HPDE6-E6E7 (cell line): ENCODE results near the gene SUMO2.
"Not testable (repeated sequence)": the region's sequence is repeated elsewhere in the genome, so short reads cannot be mapped to it uniquely, and the experiment has no call there.

Experiments used
- DNase-seq: peaks from one replicate; pipeline ENCODE4 v3.0.0; 2011; ENCODE audit warnings: missing footprints; ENCODE audit errors: extremely low spot score

Gene SUMO2

GRCh38 chr17:75182569-75183436 lies at the start of gene SUMO2:
TSS of gene SUMO2 (minus strand) at chr17:75182959. CDS start at chr17:75182834, 125 bp downstream.
- DNase-seq: peak; percentile 96

GRCh38 chr17:75231741-75232464 lies 49.1 kb upstream of the SUMO2 start:
- no peak for DNase-seq

GRCh38 chr17:75231071-75231470 lies 48.3 kb upstream of the SUMO2 start:
- DNase-seq: no peak

GRCh38 chr17:75228847-75229246 lies 46.1 kb upstream of the SUMO2 start:
- DNase-seq: no peak

GRCh38 chr17:75228305-75228704 lies 45.5 kb upstream of the SUMO2 start:
- no peak for DNase-seq

GRCh38 chr17:75227729-75228128 lies 45.0 kb upstream of the SUMO2 start:
- DNase-seq: no peak

- no peak for DNase-seq
Observed at GRCh38 chr17:75225016-75225415, 42.3 kb upstream of the SUMO2 start.

- no peak for DNase-seq
Observed at GRCh38 chr17:75219815-75220214, 37.1 kb upstream of the SUMO2 start.

- no peak for DNase-seq
Observed at GRCh38 chr17:75218131-75218530, 35.4 kb upstream of the SUMO2 start.

- DNase-seq: no peak
Observed at GRCh38 chr17:75209061-75209460, 26.3 kb upstream of the SUMO2 start.

- DNase-seq: no peak
Observed at GRCh38 chr17:75208161-75208560, 25.4 kb upstream of the SUMO2 start.

- no peak for DNase-seq
Observed at GRCh38 chr17:75207760-75208159, 25.0 kb upstream of the SUMO2 start.

GRCh38 chr17:75207050-75207407 lies 24.3 kb upstream of the SUMO2 start:
- not testable (repeated sequence) for DNase-seq

GRCh38 chr17:75205793-75206163 lies 23.0 kb upstream of the SUMO2 start:
- no peak for DNase-seq

GRCh38 chr17:75205037-75205792 lies 22.5 kb upstream of the SUMO2 start, which contains the start of gene NUP85:
TSS of gene NUP85 (plus strand) at chr17:75205679. CDS start at chr17:75205762, 83 bp downstream.
- peak; percentile 100 for DNase-seq

GRCh38 chr17:75199886-75200618 lies 17.3 kb upstream of the SUMO2 start:
- no peak for DNase-seq

- DNase-seq: no peak
Observed at GRCh38 chr17:75194879-75195278, 12.1 kb upstream of the SUMO2 start.

GRCh38 chr17:75191584-75191983 lies 8.8 kb upstream of the SUMO2 start:
- DNase-seq: no peak

- DNase-seq: no peak
Observed at GRCh38 chr17:75188614-75189013, 5.9 kb upstream of the SUMO2 start.

GRCh38 chr17:75183999-75184884 lies 1.5 kb upstream of the SUMO2 start:
- no peak for DNase-seq

- no peak for DNase-seq
Observed at GRCh38 chr17:75182319-75182568, 515 bp downstream of the SUMO2 start.
